ENCODE data around the gene ADCY2.

- TF ChIP-seq, protein P1, sequence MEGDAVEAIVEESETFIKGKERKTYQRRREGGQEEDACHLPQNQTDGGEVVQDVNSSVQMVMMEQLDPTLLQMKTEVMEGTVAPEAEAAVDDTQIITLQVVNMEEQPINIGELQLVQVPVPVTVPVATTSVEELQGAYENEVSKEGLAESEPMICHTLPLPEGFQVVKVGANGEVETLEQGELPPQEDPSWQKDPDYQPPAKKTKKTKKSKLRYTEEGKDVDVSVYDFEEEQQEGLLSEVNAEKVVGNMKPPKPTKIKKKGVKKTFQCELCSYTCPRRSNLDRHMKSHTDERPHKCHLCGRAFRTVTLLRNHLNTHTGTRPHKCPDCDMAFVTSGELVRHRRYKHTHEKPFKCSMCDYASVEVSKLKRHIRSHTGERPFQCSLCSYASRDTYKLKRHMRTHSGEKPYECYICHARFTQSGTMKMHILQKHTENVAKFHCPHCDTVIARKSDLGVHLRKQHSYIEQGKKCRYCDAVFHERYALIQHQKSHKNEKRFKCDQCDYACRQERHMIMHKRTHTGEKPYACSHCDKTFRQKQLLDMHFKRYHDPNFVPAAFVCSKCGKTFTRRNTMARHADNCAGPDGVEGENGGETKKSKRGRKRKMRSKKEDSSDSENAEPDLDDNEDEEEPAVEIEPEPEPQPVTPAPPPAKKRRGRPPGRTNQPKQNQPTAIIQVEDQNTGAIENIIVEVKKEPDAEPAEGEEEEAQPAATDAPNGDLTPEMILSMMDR (IDR thresholded peaks at IDR 0.05) = no peak
- TF ChIP-seq POLR2A (IDR thresholded peaks at IDR 0.05) = no peak
These were observed 368.5 kb downstream of the ADCY2 start for GRCh38 chr5:7764452-7764851.

All from esophagus squamous epithelium (tissue), 4 donors.